Liver (tissue), 3 donors: ENCODE measurements around the gene CCDC40.

Experiments used
- EGR1 ChIP-seq, 2 donors: IDR thresholded peaks; 2 replicates each; pipeline ENCODE4 v1.6.1; 2016 to 2018; ENCODE audit warnings: antibody characterized with exemption in 2 of 2, low read depth in 2 of 2
- FOXA1 ChIP-seq: IDR thresholded peaks from 2 replicates; pipeline ENCODE4 v1.6.1; 2016; ENCODE audit warnings: antibody characterized with exemption
- GABPA ChIP-seq, 2 donors: IDR thresholded peaks in 1 of 2; conservative IDR thresholded peaks in 1 of 2; 2 replicates each; pipeline ENCODE4 v1.6.1; 2016; ENCODE audit warnings: antibody characterized with exemption in 2 of 2, mild to moderate bottlenecking in 1 of 2, moderate library complexity in 1 of 2
- HNF4A ChIP-seq, 2 donors: conservative IDR thresholded peaks; 2 replicates each; pipeline ENCODE4 v1.6.1; 2016; ENCODE audit warnings: antibody characterized with exemption in 2 of 2, mild to moderate bottlenecking in 2 of 2
- JUND ChIP-seq, 2 donors: IDR thresholded peaks; 2 replicates each; pipeline ENCODE4 v1.6.1; 2016; ENCODE audit warnings: antibody characterized with exemption in 2 of 2
- RAD21 ChIP-seq, 2 donors: IDR thresholded peaks; 2 replicates each; pipeline ENCODE4 v1.6.1; 2016; ENCODE audit warnings: antibody characterized with exemption in 2 of 2, mild to moderate bottlenecking in 2 of 2
- RXRA ChIP-seq, 2 donors: IDR thresholded peaks; 2 replicates each; pipeline ENCODE4 v1.6.1; 2017 to 2018; ENCODE audit warnings: antibody characterized with exemption in 2 of 2, mild to moderate bottlenecking in 1 of 2
- SP1 ChIP-seq: IDR thresholded peaks from 2 replicates; pipeline ENCODE4 v1.6.1; 2018; ENCODE audit warnings: antibody characterized with exemption, mild to moderate bottlenecking
- TAF1 ChIP-seq: conservative IDR thresholded peaks from 2 replicates; pipeline ENCODE4 v1.6.1; 2016; ENCODE audit warnings: antibody characterized with exemption, mild to moderate bottlenecking
- YY1 ChIP-seq: IDR thresholded peaks from 2 replicates; pipeline ENCODE4 v1.6.1; 2016; ENCODE audit warnings: antibody characterized with exemption, mild to moderate bottlenecking
- TF ChIP-seq, protein P1 (sequence below): fragments of 150-350 bp; IDR thresholded peaks from 2 replicates; pipeline ENCODE4 v1.5.1; 2017; ENCODE audit warnings: improper control_type of control experiment, low read depth, low read length; ENCODE audit not compliant: missing input control
- TF ChIP-seq, protein P2 (sequence below): IDR thresholded peaks from 2 replicates; pipeline ENCODE4 v1.6.1; 2016; ENCODE audit warnings: antibody characterized with exemption
- TF ChIP-seq, protein P3 (sequence below): IDR thresholded peaks from 2 replicates; pipeline ENCODE4 v1.6.1; 2016; ENCODE audit warnings: antibody characterized with exemption, mild to moderate bottlenecking
- donor health status: healthy.
- donor health status: healthy.

- TF ChIP-seq, protein P1, sequence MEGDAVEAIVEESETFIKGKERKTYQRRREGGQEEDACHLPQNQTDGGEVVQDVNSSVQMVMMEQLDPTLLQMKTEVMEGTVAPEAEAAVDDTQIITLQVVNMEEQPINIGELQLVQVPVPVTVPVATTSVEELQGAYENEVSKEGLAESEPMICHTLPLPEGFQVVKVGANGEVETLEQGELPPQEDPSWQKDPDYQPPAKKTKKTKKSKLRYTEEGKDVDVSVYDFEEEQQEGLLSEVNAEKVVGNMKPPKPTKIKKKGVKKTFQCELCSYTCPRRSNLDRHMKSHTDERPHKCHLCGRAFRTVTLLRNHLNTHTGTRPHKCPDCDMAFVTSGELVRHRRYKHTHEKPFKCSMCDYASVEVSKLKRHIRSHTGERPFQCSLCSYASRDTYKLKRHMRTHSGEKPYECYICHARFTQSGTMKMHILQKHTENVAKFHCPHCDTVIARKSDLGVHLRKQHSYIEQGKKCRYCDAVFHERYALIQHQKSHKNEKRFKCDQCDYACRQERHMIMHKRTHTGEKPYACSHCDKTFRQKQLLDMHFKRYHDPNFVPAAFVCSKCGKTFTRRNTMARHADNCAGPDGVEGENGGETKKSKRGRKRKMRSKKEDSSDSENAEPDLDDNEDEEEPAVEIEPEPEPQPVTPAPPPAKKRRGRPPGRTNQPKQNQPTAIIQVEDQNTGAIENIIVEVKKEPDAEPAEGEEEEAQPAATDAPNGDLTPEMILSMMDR = no peak
- TF ChIP-seq RAD21 (IDR thresholded peaks at IDR 0.05) (no peak), EGR1 (IDR thresholded peaks at IDR 0.05; ENCODE audit: low read depth in 2 of 2) (no peak), TAF1 (no peak), SP1 (no peak), FOXA1 (no peak), YY1 (no peak), GABPA (IDR thresholded peaks at IDR 0.05 in 1 of 2, conservative IDR thresholded peaks at IDR 0.05 in 1 of 2) (no peak), HNF4A (conservative IDR thresholded peaks at IDR 0.05) (no peak), JUND (IDR thresholded peaks at IDR 0.05) (no peak), RXRA (IDR thresholded peaks at IDR 0.05) (no peak)
- TF ChIP-seq, protein P2, sequence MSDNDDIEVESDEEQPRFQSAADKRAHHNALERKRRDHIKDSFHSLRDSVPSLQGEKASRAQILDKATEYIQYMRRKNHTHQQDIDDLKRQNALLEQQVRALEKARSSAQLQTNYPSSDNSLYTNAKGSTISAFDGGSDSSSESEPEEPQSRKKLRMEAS = no peak
- TF ChIP-seq, protein P3, sequence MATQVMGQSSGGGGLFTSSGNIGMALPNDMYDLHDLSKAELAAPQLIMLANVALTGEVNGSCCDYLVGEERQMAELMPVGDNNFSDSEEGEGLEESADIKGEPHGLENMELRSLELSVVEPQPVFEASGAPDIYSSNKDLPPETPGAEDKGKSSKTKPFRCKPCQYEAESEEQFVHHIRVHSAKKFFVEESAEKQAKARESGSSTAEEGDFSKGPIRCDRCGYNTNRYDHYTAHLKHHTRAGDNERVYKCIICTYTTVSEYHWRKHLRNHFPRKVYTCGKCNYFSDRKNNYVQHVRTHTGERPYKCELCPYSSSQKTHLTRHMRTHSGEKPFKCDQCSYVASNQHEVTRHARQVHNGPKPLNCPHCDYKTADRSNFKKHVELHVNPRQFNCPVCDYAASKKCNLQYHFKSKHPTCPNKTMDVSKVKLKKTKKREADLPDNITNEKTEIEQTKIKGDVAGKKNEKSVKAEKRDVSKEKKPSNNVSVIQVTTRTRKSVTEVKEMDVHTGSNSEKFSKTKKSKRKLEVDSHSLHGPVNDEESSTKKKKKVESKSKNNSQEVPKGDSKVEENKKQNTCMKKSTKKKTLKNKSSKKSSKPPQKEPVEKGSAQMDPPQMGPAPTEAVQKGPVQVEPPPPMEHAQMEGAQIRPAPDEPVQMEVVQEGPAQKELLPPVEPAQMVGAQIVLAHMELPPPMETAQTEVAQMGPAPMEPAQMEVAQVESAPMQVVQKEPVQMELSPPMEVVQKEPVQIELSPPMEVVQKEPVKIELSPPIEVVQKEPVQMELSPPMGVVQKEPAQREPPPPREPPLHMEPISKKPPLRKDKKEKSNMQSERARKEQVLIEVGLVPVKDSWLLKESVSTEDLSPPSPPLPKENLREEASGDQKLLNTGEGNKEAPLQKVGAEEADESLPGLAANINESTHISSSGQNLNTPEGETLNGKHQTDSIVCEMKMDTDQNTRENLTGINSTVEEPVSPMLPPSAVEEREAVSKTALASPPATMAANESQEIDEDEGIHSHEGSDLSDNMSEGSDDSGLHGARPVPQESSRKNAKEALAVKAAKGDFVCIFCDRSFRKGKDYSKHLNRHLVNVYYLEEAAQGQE = no peak
Observed at GRCh38 chr17:80025140-80025539, 11.3 kb upstream of the CCDC40 start.
